Esophagus muscularis mucosa (tissue), 4 donors: ENCODE results near the gene MMP12.

Source experiments
- EP300 ChIP-seq: sonication (generic); formaldehyde crosslinking; IDR thresholded peaks from one replicate; pipeline ENCODE4 v1.6.1; 2017; ENCODE audit warnings: antibody characterized with exemption
- POLR2A ChIP-seq: fragments of 450-650 bp; IDR thresholded peaks from one replicate; pipeline ENCODE4 v1.6.1; 2017; ENCODE audit warnings: antibody characterized with exemption, moderate library complexity, mild to moderate bottlenecking, low read depth
- POLR2AphosphoS5 ChIP-seq, 2 donors: sonication (generic); formaldehyde crosslinking; IDR thresholded peaks; one replicate each; pipeline ENCODE4 v1.6.1; 2017; ENCODE audit warnings: antibody characterized with exemption in 2 of 2
- TF ChIP-seq, protein P1 (sequence below), 3 experiments: fragments of 200-600 bp in 2 of 3; fragments of 450-650 bp in 1 of 3; sonication (generic) in 2 of 3; IDR thresholded peaks; one replicate each; pipeline ENCODE4 v1.5.1; 2017 to 2019; ENCODE audit warnings: antibody characterized with exemption in 3 of 3, mild to moderate bottlenecking in 2 of 3, moderate library complexity in 1 of 3

DNA sequence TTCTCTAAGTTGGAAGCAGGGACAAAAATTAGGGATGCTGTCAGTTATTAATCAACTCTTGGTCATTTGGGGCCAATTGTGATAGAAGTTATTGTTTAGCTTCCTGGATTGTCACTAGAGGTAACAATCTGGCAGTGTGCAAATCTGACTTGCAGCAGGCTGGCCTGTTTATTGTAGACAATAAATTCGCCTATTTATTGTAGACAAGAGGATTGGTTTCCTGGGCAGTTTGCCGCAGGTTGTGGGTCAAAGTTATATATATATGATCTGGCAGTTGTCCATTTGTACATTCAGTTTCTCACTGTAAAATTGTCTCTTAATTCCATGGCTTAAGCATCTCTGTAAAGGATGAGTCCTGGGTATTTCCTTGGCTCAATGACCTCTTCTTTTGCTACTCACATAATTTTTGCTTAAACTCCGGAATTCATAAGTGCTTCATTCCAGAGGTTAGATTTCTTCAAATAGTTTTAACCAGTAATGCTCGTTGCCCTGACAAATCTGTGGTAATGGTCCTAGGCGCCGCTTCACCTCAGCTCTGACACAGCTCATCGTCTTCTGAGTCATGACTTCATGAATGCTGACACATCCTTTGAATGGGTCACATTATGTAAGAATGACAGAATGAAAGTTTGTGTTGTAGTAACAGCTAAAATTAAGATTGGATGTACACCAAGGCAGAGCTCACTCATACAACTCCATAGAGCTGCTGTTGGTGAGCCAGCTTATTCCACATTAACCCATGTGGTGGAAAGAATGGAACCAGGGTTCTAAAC, 23.6 kb downstream of the MMP12 start:
- TF ChIP-seq, protein P1, sequence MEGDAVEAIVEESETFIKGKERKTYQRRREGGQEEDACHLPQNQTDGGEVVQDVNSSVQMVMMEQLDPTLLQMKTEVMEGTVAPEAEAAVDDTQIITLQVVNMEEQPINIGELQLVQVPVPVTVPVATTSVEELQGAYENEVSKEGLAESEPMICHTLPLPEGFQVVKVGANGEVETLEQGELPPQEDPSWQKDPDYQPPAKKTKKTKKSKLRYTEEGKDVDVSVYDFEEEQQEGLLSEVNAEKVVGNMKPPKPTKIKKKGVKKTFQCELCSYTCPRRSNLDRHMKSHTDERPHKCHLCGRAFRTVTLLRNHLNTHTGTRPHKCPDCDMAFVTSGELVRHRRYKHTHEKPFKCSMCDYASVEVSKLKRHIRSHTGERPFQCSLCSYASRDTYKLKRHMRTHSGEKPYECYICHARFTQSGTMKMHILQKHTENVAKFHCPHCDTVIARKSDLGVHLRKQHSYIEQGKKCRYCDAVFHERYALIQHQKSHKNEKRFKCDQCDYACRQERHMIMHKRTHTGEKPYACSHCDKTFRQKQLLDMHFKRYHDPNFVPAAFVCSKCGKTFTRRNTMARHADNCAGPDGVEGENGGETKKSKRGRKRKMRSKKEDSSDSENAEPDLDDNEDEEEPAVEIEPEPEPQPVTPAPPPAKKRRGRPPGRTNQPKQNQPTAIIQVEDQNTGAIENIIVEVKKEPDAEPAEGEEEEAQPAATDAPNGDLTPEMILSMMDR (IDR thresholded peaks at IDR 0.05), result no peak
- TF ChIP-seq POLR2A (no peak), POLR2AphosphoS5 (IDR thresholded peaks at IDR 0.05) (no peak), EP300 (no peak)
